Renal cortex interstitium (tissue), 11 donors: ENCODE measurements around the gene VDAC2. TPM values are rescaled to one million over a fixed set of nuclear protein-coding genes. Genes with fewer than 3 reads are reported as not detected.
A peak's percentile ranks its signal among the peaks of the same experiment; 100 is the strongest.
"Not testable (repeated sequence)": the region's sequence is repeated elsewhere in the genome, so short reads cannot be mapped to it uniquely, and the experiment has no call there.

Source experiments
- DNase-seq, 11 donors: peaks; one replicate each; pipeline ENCODE4 v3.0.0-alpha.2; 2013; ENCODE audit warnings: low read depth in 9 of 11, low spot score in 4 of 11; ENCODE audit errors: extremely low read depth in 1 of 11
- polyA plus RNA-seq, 3 donors: library from polyadenylated mRNA; unstranded; fragments of 120-200 nt; gene quantifications; one replicate each; pipeline ENCODE4 v1.2.1, GENCODE V29; 2013; ENCODE audit not compliant: insufficient read length in 3 of 3

Gene VDAC2
- polyA plus RNA-seq, 3 donors = 207 to 263 (median 238) TPM

GRCh38 chr10:75211007-75211691 lies 553 bp downstream of the VDAC2 start:
- no peak for DNase-seq

GRCh38 chr10:75212343-75212742 lies 1.7 kb downstream of the VDAC2 start:
- DNase-seq = peak in 1 of 11 donors; percentile 53

GRCh38 chr10:75220274-75220673 lies 9.7 kb downstream of the VDAC2 start:
- no peak for DNase-seq

GRCh38 chr10:75221492-75221891 lies 10.9 kb downstream of the VDAC2 start:
- not testable (repeated sequence) for DNase-seq

- DNase-seq = no peak
These were observed 12.9 kb downstream of the VDAC2 start for GRCh38 chr10:75223507-75223906.

GRCh38 chr10:75226095-75226494 lies 15.5 kb downstream of the VDAC2 start:
- no peak for DNase-seq

- no peak for DNase-seq
These were observed 16.1 kb downstream of the VDAC2 start for GRCh38 chr10:75226656-75227055.

- DNase-seq = no peak
These were observed 17.7 kb downstream of the VDAC2 start for GRCh38 chr10:75228278-75228677.

- DNase-seq = no peak
These were observed 18.2 kb downstream of the VDAC2 start for GRCh38 chr10:75228834-75229233.

- no peak for DNase-seq
These were observed 19.4 kb downstream of the VDAC2 start for GRCh38 chr10:75229971-75230370.

- peak in 6 of 11 donors; percentile 68 to 87 (median 76) for DNase-seq
These were observed 20.0 kb downstream of the VDAC2 start for GRCh38 chr10:75230600-75231038.

- no peak for DNase-seq
These were observed 21.3 kb downstream of the VDAC2 start for GRCh38 chr10:75231672-75232581.

GRCh38 chr10:75233444-75234016 lies 22.9 kb downstream of the VDAC2 start:
- DNase-seq = no peak

GRCh38 chr10:75234017-75234682 lies 23.6 kb downstream of the VDAC2 start:
- DNase-seq = peak in 5 of 11 donors; percentile 69 to 78 (median 72)

GRCh38 chr10:75234683-75235374 lies 24.2 kb downstream of the VDAC2 start:
- DNase-seq = no peak

GRCh38 chr10:75235375-75236177 lies 25.0 kb downstream of the VDAC2 start, which contains the start of gene COMTD1:
Gene COMTD1 (minus strand): TSS chr10:75235957. CDS start chr10:75235928, 29 bp downstream.
- peak; percentile 72 to 85 (median 81) for DNase-seq

GRCh38 chr10:75236178-75236825 lies 25.7 kb downstream of the VDAC2 start:
- no peak for DNase-seq
